ENCODE results near the gene PLEKHA7.

Gene PLEKHA7

DNA sequence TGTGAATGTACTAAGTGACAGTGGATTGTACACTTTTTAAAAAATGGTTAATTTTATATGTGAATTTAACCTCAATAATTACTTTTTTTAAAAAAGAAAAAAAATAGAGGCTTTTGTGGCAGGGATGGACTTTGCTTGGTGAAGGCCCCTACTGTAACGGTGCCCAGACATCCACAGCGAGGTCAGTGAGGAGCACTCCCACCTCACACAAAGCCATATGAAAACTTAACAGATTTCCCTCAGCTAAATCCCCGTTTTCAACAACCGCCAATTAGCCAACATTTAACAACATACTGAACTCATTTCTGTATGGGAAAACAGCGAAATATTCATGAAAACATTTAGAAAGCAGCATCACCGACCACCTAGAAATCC is 276.4 kb downstream of the PLEKHA7 start:
- no peak for DNase-seq (ENCODE audit: low read depth)
